ENCODE data around the gene GPATCH2L.

DNA sequence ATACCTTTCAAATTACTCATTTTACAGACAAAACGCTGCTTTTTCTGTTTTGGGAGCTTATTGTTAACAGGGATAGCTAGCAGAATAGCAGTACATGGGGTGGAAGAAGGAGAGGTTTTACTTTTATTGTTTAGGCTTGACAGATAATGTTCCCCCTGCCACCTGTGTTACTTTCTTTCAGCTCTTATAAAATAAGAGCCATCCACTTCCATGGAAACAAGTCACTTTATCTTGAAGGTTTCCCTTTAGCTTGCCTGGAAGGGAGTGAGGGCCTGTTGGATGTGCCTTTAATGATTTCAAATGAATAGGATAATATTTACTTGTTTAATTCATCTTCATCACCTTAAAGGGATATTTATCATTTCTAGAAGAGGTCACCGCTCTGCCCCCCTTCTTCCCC lies 23.3 kb downstream of the GPATCH2L start:
- TF ChIP-seq POLR2AphosphoS5 (IDR thresholded peaks at IDR 0.05) (no peak), CTCF (IDR thresholded peaks at IDR 0.05) (no peak)
